Smooth muscle cell (in vitro differentiated cells): Measurements from ENCODE around the gene SLC39A3. TPM values are rescaled to one million over a fixed set of nuclear protein-coding genes. Genes with fewer than 3 reads are reported as not detected.

Experiments used
- DNase-seq: peaks from one replicate; lab custom pipeline; 2025; ENCODE audit not compliant: unreplicated experiment; lab: John Stamatoyannopoulos, UW
- H2AFZ ChIP-seq: fragments of 200-600 bp; sonication (generic); 2 replicates; pipeline ENCODE4 v1.6.0; 2016; ENCODE audit warnings: antibody characterized with exemption, low read depth, mild to moderate bottlenecking
- H3F3A ChIP-seq: fragments of 200-600 bp; sonication (generic); 2 replicates; pipeline ENCODE4 v1.6.0; 2017; ENCODE audit warnings: antibody characterized with exemption, low read depth
- H3K27ac ChIP-seq: fragments of 200-600 bp; sonication (generic); 2 replicates; pipeline ENCODE4 v1.5.1; 2016; ENCODE audit warnings: low read depth, mild to moderate bottlenecking
- H3K27me3 ChIP-seq: fragments of 200-600 bp; sonication (generic); 2 replicates; pipeline ENCODE4 v1.6.1; 2016; ENCODE audit warnings: low read depth, mild to moderate bottlenecking
- H3K36me3 ChIP-seq: fragments of 200-600 bp; sonication (generic); 2 replicates; pipeline ENCODE4 v1.5.1; 2016; ENCODE audit warnings: low read depth
- H3K4me1 ChIP-seq: fragments of 200-600 bp; sonication (generic); 2 replicates; pipeline ENCODE4 v1.5.1; 2016; ENCODE audit warnings: low read depth
- H3K4me2 ChIP-seq: fragments of 200-600 bp; sonication (generic); 2 replicates; pipeline ENCODE4 v1.6.0; 2016; ENCODE audit warnings: mild to moderate bottlenecking
- H3K4me3 ChIP-seq: fragments of 200-600 bp; sonication (generic); 2 replicates; pipeline ENCODE4 v1.5.1; 2016; ENCODE audit warnings: mild to moderate bottlenecking
- H3K79me2 ChIP-seq: fragments of 200-600 bp; sonication (generic); 2 replicates; pipeline ENCODE4 v1.6.0; 2016; ENCODE audit warnings: low read depth, mild to moderate bottlenecking
- H3K9ac ChIP-seq: fragments of 200-600 bp; sonication (generic); 2 replicates; pipeline ENCODE4 v1.6.0; 2016; ENCODE audit warnings: low read depth
- H3K9me3 ChIP-seq: fragments of 200-600 bp; sonication (generic); replicated peaks from 2 replicates; pipeline ENCODE4 v1.5.1; 2016; ENCODE audit warnings: low read depth
- H4K20me1 ChIP-seq: fragments of 200-600 bp; sonication (generic); 2 replicates; pipeline ENCODE4 v1.6.0; 2016; ENCODE audit warnings: low read depth
- WGBS: methylation state at CpG from one replicate; pipeline ENCODE4 v1.1.7; 2016; ENCODE audit warnings: low lambda C conversion rate; 5-methylcytosine and 5-hydroxymethylcytosine counted together
- polyA plus RNA-seq: library from polyadenylated mRNA; unstranded; fragments of >200 nt; fragmentation: Nextera tagmentation; extraction: Ambion mirVana; gene quantifications from 2 replicates; pipeline ENCODE4 v1.2.1, GENCODE V29; 2016
- total RNA-seq: library from RNA; depleted of rRNA; stranded (reverse); fragments of >200 nt; gene quantifications from 2 replicates; pipeline ENCODE4 v1.2.3, GENCODE V29; 2014
- TF ChIP-seq, protein P1 (sequence below): fragments of 200-600 bp; sonication (generic); IDR thresholded peaks from 2 replicates; pipeline ENCODE4 v1.5.1; 2017; ENCODE audit warnings: borderline replicate concordance, mild to moderate bottlenecking, antibody characterized with exemption; ENCODE audit not compliant: insufficient read depth, poor library complexity, severe bottlenecking

SLC39A3 gene
- total and polyA plus RNA-seq, 2 experiments from 2014 or later: 24.2 to 46.1 TPM

DNA sequence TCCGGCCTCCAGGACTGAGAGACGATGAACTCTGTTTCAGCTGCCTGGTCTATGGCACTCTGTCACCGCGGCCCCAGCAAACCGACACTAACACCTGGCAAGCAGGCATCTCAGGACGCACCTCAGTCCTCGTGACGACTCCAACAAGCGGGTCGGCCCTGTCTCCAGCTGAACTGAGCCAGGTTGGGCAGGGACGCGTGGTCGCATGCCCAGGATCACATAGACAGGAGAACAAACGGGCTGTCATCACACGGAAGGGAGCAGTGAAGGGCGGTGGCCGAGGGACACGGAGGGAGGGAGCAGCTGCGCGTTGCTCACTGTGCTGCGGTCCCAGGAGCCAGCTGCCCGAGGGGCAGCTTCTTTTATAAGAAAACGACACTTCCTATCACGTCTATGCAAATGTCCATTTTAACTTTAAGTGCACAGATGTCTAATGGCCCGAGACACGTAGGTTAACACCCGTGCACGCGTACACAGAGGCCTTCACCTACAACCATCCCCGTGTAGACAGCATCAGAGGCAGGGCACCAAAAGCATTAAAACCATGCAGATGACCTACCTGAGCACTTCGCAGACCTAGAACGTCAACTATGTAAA is 34.4 kb upstream of the SLC39A3 start:
- no peaks in the 10 kb centered on the region for H3K36me3 ChIP-seq

DNA sequence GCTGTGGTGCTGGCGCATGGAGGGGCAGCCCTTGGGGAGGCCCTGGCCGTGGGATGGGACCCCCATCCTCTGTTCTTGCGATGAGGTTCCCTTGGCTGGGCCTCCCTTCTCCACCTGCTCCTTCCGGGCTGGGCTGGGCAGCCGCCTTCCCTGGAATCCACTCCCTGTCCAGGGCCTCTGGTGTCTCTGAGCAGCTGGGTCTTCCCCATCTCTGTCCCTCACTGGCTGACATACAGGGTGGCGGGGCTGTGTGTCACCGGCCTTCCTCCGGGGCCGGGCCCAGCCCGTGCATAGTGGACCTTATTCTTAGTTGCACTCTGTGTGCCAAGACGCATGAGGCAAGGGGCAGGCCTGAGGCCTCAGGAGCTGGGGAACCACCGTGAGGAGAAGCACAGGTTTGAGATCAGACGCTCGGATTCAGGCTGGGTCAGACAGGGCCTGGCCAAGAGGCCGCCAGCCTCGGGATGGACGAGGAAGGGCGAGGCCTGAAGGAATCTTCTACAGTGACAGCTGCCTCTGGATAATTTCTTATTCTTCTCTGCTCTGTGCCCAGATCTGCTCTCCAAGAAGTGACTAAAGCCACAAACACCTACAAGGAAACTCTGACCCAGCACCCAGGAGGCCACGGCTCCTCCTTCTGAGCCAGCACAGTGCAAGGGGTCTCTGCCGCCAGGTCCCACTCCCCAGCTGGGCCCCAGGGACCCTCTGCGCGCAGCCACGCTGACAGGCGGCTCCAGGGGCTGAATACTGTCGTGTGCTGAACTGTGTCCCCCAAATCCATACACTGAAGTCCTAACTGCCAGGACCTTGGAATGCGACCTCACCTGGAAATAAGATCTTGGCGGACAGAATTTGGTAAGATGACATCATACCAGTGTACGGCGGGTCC is 32.2 kb upstream of the SLC39A3 start:
- H3F3A ChIP-seq: peaks cover 5% of the 10 kb centered on the region
- no peaks in the 10 kb centered on the region for H3K9me3 ChIP-seq
- H3K79me2 ChIP-seq: peaks cover 80% of the 10 kb centered on the region
- H2AFZ ChIP-seq: no peak overlapping the region
- no peak overlapping the region for H3K9ac ChIP-seq
- TF ChIP-seq, protein P1, sequence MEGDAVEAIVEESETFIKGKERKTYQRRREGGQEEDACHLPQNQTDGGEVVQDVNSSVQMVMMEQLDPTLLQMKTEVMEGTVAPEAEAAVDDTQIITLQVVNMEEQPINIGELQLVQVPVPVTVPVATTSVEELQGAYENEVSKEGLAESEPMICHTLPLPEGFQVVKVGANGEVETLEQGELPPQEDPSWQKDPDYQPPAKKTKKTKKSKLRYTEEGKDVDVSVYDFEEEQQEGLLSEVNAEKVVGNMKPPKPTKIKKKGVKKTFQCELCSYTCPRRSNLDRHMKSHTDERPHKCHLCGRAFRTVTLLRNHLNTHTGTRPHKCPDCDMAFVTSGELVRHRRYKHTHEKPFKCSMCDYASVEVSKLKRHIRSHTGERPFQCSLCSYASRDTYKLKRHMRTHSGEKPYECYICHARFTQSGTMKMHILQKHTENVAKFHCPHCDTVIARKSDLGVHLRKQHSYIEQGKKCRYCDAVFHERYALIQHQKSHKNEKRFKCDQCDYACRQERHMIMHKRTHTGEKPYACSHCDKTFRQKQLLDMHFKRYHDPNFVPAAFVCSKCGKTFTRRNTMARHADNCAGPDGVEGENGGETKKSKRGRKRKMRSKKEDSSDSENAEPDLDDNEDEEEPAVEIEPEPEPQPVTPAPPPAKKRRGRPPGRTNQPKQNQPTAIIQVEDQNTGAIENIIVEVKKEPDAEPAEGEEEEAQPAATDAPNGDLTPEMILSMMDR: no peak
- no peaks in the 10 kb centered on the region for H3K36me3 ChIP-seq
- H3K4me2 ChIP-seq: no peak overlapping the region
- H3K4me1 ChIP-seq: no peaks in the 10 kb centered on the region
- no peak for DNase-seq
- H3K4me3 ChIP-seq: no peak overlapping the region
- peaks cover 82% of the 10 kb centered on the region for H4K20me1 ChIP-seq
- WGBS: 88% methylated on average over 29 of the region's 29 CpGs
- peak overlapping the region; percentile 11 for H3K27ac ChIP-seq
- no peaks in the 10 kb centered on the region for H3K27me3 ChIP-seq

More for the DNA sequence above, 34.4 kb upstream of the SLC39A3 start:
- H3K79me2 ChIP-seq: peaks cover 84% of the 10 kb centered on the region
- 95% methylated on average over 31 of the region's 32 CpGs for WGBS
- H2AFZ ChIP-seq: no peak overlapping the region
- TF ChIP-seq, protein P1: no peak
- H3K4me2 ChIP-seq: no peak overlapping the region
- H3K27me3 ChIP-seq: no peaks in the 10 kb centered on the region
- H4K20me1 ChIP-seq: peaks cover 84% of the 10 kb centered on the region
- no peak overlapping the region for H3K27ac ChIP-seq
- H3K4me1 ChIP-seq: no peaks in the 10 kb centered on the region
- no peak for DNase-seq
- no peak overlapping the region for H3K9ac ChIP-seq
- no peaks in the 10 kb centered on the region for H3K9me3 ChIP-seq
- no peak overlapping the region for H3K4me3 ChIP-seq
- peaks cover 5% of the 10 kb centered on the region for H3F3A ChIP-seq

DNA sequence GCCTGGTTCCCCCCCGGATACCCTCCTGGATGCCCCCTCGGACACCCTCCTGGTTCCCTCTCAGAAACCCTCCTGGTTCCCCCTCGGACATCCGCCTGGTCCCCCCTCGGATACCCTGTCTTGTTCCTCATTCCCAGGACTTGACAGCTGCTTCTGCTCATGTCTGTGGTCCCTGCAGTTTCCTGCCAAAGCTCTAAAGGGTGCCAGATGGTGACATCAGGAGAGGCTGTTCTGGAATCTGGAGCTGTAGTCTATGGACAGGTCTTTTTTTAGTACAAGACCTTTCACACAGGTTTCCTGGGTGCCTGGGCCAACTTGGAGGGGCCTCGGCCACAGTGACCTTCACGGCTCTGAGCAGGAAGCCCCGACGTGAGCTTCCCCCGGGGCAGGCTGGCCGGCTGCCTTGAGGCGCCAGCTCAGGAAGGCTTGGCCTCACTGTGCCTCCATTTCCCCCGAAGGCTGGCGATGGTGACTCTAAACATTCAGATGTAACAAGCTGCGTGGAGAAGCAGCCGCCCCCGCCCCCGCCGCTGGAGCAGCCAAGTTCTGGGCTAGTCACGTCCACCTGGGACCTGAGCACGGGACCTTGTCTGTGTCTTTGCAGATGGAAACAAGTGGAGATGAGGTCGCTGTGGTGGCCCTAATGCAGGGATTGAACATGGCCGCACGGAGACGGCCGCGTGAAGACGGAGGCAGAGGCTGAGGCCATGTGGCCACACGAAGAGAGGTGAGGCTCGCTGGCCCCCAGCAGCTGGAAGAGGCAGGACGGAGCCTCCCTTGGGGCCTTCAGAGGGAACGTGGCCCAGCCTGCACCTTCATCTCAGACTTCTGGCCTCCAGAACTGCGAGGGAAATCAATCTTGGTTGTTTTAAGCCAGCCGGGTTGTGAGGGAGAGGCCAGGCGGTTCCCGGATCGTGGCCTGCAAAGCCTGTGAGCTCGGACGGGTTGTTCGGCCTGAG is 30.5 kb upstream of the SLC39A3 start:
- Histone ChIP-seq H3K27me3 (no peaks in the 10 kb centered on the region), H3F3A (peaks cover 2% of the 10 kb centered on the region), H3K27ac (no peak overlapping the region), H3K9ac (no peak overlapping the region), H3K9me3 (no peaks in the 10 kb centered on the region), H3K4me1 (no peaks in the 10 kb centered on the region), H3K4me3 (no peak overlapping the region), H3K4me2 (no peak overlapping the region), H2AFZ (no peak overlapping the region), H3K36me3 (no peaks in the 10 kb centered on the region), H3K79me2 (peaks cover 64% of the 10 kb centered on the region), H4K20me1 (peaks cover 72% of the 10 kb centered on the region)
- TF ChIP-seq, protein P1: no peak
- WGBS: 92% methylated on average over 37 of the region's 40 CpGs
- DNase-seq: no peak
